Peyer's patch (tissue), 4 donors: ENCODE measurements around the gene RHOA. TPM values are rescaled to one million over a fixed set of nuclear protein-coding genes. Genes with fewer than 3 reads are reported as not detected.

ENCODE experiments used
- DNase-seq, 3 donors: peaks; one replicate each; pipeline ENCODE4 v3.0.0-alpha.2; 2017 to 2019
- H3K27ac ChIP-seq, 4 donors: fragments of 200-600 bp; sonication (generic); one replicate each; pipeline ENCODE4 v1.5.1; 2016 to 2019
- H3K27me3 ChIP-seq, 2 donors: fragments of 200-600 bp; sonication (generic); one replicate each; pipeline ENCODE4 v1.5.1; 2019
- H3K36me3 ChIP-seq, 3 donors: fragments of 200-600 bp; sonication (generic); one replicate each; pipeline ENCODE4 v1.5.1; 2016 to 2019
- H3K4me1 ChIP-seq, 4 donors: fragments of 200-600 bp; sonication (generic); one replicate each; pipeline ENCODE4 v1.5.1; 2016 to 2019
- H3K4me3 ChIP-seq, 4 donors: fragments of 200-600 bp; sonication (generic); 1 replicate in 3 of 4; 2 replicates in 1 of 4; pipeline ENCODE4 v1.5.1; 2016 to 2019; ENCODE audit warnings: mild to moderate bottlenecking in 1 of 4
- H3K9me3 ChIP-seq, 4 donors: fragments of 200-600 bp; sonication (generic); one replicate each; pipeline ENCODE4 v1.5.1; 2016 to 2019; ENCODE audit warnings: mild to moderate bottlenecking in 1 of 4
- POLR2A ChIP-seq, 2 donors: fragments of 450-650 bp; IDR thresholded peaks; one replicate each; pipeline ENCODE4 v1.5.1; 2017; ENCODE audit warnings: antibody characterized with exemption in 2 of 2, mild to moderate bottlenecking in 2 of 2, moderate library complexity in 2 of 2
- total RNA-seq, 4 donors: library from RNA; depleted of rRNA; stranded (reverse); fragments of >200 nt; gene quantifications; one replicate each; pipeline ENCODE4 v1.1.0, GENCODE V29; 2016
- TF ChIP-seq, protein P1 (sequence below), 6 experiments: fragments of 450-650 bp in 4 of 6; fragments of 200-600 bp in 2 of 6; sonication (generic) in 1 of 6; IDR thresholded peaks; one replicate each; pipeline ENCODE4 v1.5.1; 2017 to 2019; ENCODE audit warnings: antibody characterized with exemption in 6 of 6, mild to moderate bottlenecking in 3 of 6, moderate library complexity in 1 of 6

RHOA gene
- total RNA-seq, 4 donors from 2014 or later: 223 to 294 (median 274) TPM

- H3K36me3 ChIP-seq: peaks cover 0 to 20% (median 0%) of the 10 kb centered on the region in 3 donors
- peak in 2 of 3 donors; percentile 80 to 84 for DNase-seq
These were observed 4.3 kb upstream of the RHOA start for GRCh38 chr3:49415931-49416601.

DNA sequence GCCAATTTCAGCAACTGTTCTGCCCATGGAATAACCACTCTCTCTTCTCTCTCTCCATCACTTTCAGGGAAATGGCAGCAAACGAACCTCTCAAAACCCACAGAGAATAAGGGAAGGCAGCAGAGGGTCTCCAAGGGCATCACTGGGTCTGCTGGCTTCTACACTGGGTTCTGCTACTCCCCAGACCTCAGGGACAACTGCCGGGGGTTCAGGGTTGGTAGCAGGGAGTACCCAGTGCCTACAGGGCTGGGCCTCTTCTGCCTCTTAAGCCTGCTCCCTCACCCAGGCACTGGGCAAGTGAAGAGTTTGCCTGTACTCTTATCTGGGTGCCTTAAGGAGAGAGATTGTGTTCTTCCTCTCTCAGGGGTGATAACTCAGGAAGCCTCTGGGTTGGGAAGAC is 3.0 kb upstream of the RHOA start:
- DNase-seq: no peak

More at GRCh38 chr3:49415931-49416601, 4.3 kb upstream of the RHOA start:
- H3K4me3 ChIP-seq: peak overlapping the region in 1 of 4 donors; percentile 23
- H3K27me3 ChIP-seq: no peaks in the 10 kb centered on the region
- H3K4me1 ChIP-seq: peaks cover 3 to 30% (median 24%) of the 10 kb centered on the region in 4 donors
- peak overlapping the region; percentile 29 to 79 (median 70) for H3K27ac ChIP-seq
- no peaks in the 10 kb centered on the region for H3K9me3 ChIP-seq
- no peak for TF ChIP-seq POLR2A (IDR thresholded peaks at IDR 0.05)
- TF ChIP-seq, protein P1, sequence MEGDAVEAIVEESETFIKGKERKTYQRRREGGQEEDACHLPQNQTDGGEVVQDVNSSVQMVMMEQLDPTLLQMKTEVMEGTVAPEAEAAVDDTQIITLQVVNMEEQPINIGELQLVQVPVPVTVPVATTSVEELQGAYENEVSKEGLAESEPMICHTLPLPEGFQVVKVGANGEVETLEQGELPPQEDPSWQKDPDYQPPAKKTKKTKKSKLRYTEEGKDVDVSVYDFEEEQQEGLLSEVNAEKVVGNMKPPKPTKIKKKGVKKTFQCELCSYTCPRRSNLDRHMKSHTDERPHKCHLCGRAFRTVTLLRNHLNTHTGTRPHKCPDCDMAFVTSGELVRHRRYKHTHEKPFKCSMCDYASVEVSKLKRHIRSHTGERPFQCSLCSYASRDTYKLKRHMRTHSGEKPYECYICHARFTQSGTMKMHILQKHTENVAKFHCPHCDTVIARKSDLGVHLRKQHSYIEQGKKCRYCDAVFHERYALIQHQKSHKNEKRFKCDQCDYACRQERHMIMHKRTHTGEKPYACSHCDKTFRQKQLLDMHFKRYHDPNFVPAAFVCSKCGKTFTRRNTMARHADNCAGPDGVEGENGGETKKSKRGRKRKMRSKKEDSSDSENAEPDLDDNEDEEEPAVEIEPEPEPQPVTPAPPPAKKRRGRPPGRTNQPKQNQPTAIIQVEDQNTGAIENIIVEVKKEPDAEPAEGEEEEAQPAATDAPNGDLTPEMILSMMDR (IDR thresholded peaks at IDR 0.05): no peak

DNA sequence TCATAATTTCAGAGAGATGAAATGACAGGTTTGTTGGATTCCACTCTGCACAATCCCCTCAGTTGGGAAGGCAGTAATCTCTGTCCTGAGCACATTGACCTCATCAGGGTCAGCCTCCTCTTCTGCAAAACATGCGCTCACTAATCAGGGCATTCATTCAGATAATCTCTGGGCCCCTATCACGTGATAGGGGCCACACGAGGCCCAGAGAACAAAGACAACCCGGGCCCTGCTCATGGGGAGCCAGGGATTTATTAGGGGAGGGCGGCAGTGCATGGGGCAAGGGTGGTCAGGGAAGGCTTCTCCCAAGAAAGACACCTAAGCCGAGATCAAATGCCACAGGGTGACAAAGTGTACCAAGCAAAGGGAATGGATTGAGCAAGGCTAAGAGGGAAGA is 1.6 kb upstream of the RHOA start:
- TF ChIP-seq, protein P1 (IDR thresholded peaks at IDR 0.05): no peak
- TF ChIP-seq POLR2A (IDR thresholded peaks at IDR 0.05): no peak
- no peak for DNase-seq
- H3K4me1 ChIP-seq: peaks cover 3 to 46% (median 37%) of the 10 kb centered on the region in 4 donors
- no peaks in the 10 kb centered on the region for H3K9me3 ChIP-seq
- H3K36me3 ChIP-seq: peaks cover 0 to 20% (median 0%) of the 10 kb centered on the region in 3 donors
- H3K27me3 ChIP-seq: no peaks in the 10 kb centered on the region
- peak overlapping the region in 2 of 4 donors; percentile 74 to 99 for H3K4me3 ChIP-seq
- H3K27ac ChIP-seq: peak overlapping the region in 3 of 4 donors; percentile 94 to 100 (median 98)

More for the DNA sequence above, 3.0 kb upstream of the RHOA start:
- Histone ChIP-seq H3K4me3 (no peak overlapping the region), H3K36me3 (peaks cover 0 to 20% (median 0%) of the 10 kb centered on the region in 3 donors), H3K9me3 (no peaks in the 10 kb centered on the region), H3K27ac (peak overlapping the region in 3 of 4 donors; percentile 66 to 79 (median 74)), H3K4me1 (peaks cover 3 to 35% (median 30%) of the 10 kb centered on the region in 4 donors), H3K27me3 (no peaks in the 10 kb centered on the region)
- TF ChIP-seq POLR2A (IDR thresholded peaks at IDR 0.05): no peak
- TF ChIP-seq, protein P1 (IDR thresholded peaks at IDR 0.05): no peak

DNA sequence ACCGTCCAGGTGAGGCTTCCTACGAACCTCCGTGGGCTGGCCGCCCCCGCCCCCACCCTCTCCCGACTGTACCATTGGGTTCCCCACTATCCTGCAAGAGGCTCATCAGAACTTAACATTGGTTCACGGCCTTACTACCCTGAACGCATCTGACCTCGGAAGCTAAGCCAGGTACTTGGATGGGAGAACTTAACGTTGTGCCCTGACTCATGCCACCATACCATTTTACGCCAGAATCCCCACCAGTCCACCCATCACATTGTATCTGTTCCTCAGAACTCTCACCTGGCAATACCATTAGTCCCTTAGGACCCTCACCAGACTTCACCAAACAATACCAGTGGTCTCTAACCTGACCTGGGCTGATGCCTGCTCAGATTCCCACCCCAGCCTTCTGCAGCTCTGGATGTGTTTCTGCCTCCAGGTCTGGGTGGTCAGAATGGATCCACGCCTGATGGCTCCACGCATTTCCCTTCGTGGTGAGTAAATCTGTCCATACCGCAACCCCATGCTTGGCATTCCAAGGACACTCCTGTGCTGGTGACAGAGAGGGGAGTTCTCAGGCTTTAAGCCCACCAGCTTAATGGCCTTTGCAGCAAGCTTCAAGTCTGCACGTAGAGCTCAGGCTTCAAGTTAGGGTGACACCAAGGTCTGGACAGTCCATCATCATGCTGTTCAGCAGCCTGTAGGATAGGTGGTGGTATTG is 1.0 kb upstream of the RHOA start:
- TF ChIP-seq, protein P1 (IDR thresholded peaks at IDR 0.05): no peak
- no peak for TF ChIP-seq POLR2A (IDR thresholded peaks at IDR 0.05)
- Histone ChIP-seq H3K9me3 (no peaks in the 10 kb centered on the region), H3K27me3 (no peaks in the 10 kb centered on the region), H3K27ac (peak overlapping the region; percentile 94 to 100 (median 98)), H3K4me1 (peaks cover 3 to 51% (median 38%) of the 10 kb centered on the region in 4 donors), H3K36me3 (peaks cover 0 to 20% (median 0%) of the 10 kb centered on the region in 3 donors), H3K4me3 (peak overlapping the region; percentile 74 to 99 (median 92))
- no peak for DNase-seq

GRCh38 chr3:49411535-49411967 is 225 bp downstream of the RHOA start:
- Histone ChIP-seq H3K4me1 (peaks cover 3 to 56% (median 34%) of the 10 kb centered on the region in 4 donors), H3K4me3 (peak overlapping the region; percentile 74 to 99 (median 92)), H3K36me3 (peaks cover 0 to 15% (median 0%) of the 10 kb centered on the region in 3 donors), H3K27ac (peak overlapping the region; percentile 94 to 100 (median 98)), H3K27me3 (no peaks in the 10 kb centered on the region), H3K9me3 (no peaks in the 10 kb centered on the region)
- TF ChIP-seq, protein P1 (IDR thresholded peaks at IDR 0.05): peak in 1 of 6 experiments; percentile 30
- TF ChIP-seq POLR2A (IDR thresholded peaks at IDR 0.05): no peak
- DNase-seq: peak in 2 of 3 donors; percentile 56 to 82
